HepG2 (cell line): ENCODE results near the gene ARHGAP33. TPM values are rescaled to one million over a fixed set of nuclear protein-coding genes. Genes with fewer than 3 reads are reported as not detected.

ENCODE experiments used
- ARID2 ChIP-seq: sonication (generic); formaldehyde crosslinking; IDR thresholded peaks from 2 replicates; pipeline ENCODE4 v1.8.1; 2022; ENCODE audit warnings: mild to moderate bottlenecking, missing genetic modification reagents, borderline replicate concordance
- DRAP1 ChIP-seq: IDR thresholded peaks from 2 replicates; pipeline ENCODE4 v1.6.1; 2016; ENCODE audit warnings: missing genetic modification reagents, missing compliant biosample characterization
- FOSL1 ChIP-seq: sonication (generic); formaldehyde crosslinking; IDR thresholded peaks from 2 replicates; pipeline ENCODE4 v1.9.0; 2021; ENCODE audit warnings: missing genetic modification reagents, borderline replicate concordance
- HES4 ChIP-seq: sonication (generic); formaldehyde crosslinking; IDR thresholded peaks from 2 replicates; pipeline ENCODE4 v1.9.0; 2021; ENCODE audit warnings: mild to moderate bottlenecking, missing genetic modification reagents, borderline replicate concordance
- KLF16 ChIP-seq, 2 experiments: sonication (generic) in 1 of 2; formaldehyde crosslinking in 1 of 2; IDR thresholded peaks; 2 replicates each; pipeline versions ENCODE4 v1.6.1 to v1.8.0; 2016 to 2023; ENCODE audit warnings: missing genetic modification reagents in 2 of 2, missing compliant biosample characterization in 1 of 2
- MXD4 ChIP-seq: IDR thresholded peaks from 2 replicates; pipeline ENCODE4 v1.6.1; 2016; ENCODE audit warnings: mild to moderate bottlenecking, missing biosample characterization, missing genetic modification reagents
- PHF5A ChIP-seq: IDR thresholded peaks from one replicate; pipeline ENCODE4 v1.6.1; 2018; ENCODE audit warnings: low read depth, missing genetic modification reagents; ENCODE audit not compliant: unreplicated experiment
- SCMH1 ChIP-seq: sonication (generic); formaldehyde crosslinking; IDR thresholded peaks from 2 replicates; pipeline ENCODE4 v1.9.0; 2021; ENCODE audit warnings: missing genetic modification reagents, mild to moderate bottlenecking, borderline replicate concordance
- SMARCC2 ChIP-seq: fragments of 450-650 bp; IDR thresholded peaks from 2 replicates; pipeline ENCODE4 v1.6.1; 2017; ENCODE audit warnings: antibody characterized with exemption, mild to moderate bottlenecking
- SRSF4 ChIP-seq: fragments of 200-400 bp; formaldehyde crosslinking; IDR thresholded peaks from one replicate; pipeline ENCODE4 v1.6.1; 2018; ENCODE audit warnings: mild to moderate bottlenecking, low read depth, low read length, moderate library complexity; ENCODE audit not compliant: poor library complexity, severe bottlenecking
- ZBTB33 ChIP-seq: sonication (generic); formaldehyde crosslinking; IDR thresholded peaks from 2 replicates; pipeline ENCODE4 v1.4.0; 2020; ENCODE audit warnings: missing genetic modification reagents
- ZBTB42 ChIP-seq: sonication (generic); formaldehyde crosslinking; IDR thresholded peaks from 2 replicates; pipeline ENCODE4 v1.5.0; 2020; ENCODE audit warnings: mild to moderate bottlenecking, missing genetic modification reagents
- ZIK1 ChIP-seq: sonication (generic); formaldehyde crosslinking; IDR thresholded peaks from 2 replicates; pipeline ENCODE4 v1.5.0; 2020; ENCODE audit warnings: mild to moderate bottlenecking, low read depth, missing genetic modification reagents, borderline replicate concordance
- ZMAT3 ChIP-seq: sonication (generic); formaldehyde crosslinking; conservative IDR thresholded peaks from 2 replicates; pipeline ENCODE4 v1.7.0; 2021; ENCODE audit warnings: missing genetic modification reagents
- ZNF256 ChIP-seq: sonication (generic); formaldehyde crosslinking; conservative IDR thresholded peaks from 2 replicates; pipeline ENCODE4 v1.4.0; 2020; ENCODE audit warnings: missing genetic modification reagents
- ZNF609 ChIP-seq: sonication (generic); formaldehyde crosslinking; IDR thresholded peaks from 2 replicates; pipeline ENCODE4 v1.4.0; 2020; ENCODE audit warnings: mild to moderate bottlenecking, missing genetic modification reagents, borderline replicate concordance
- ZNF749 ChIP-seq: sonication (generic); formaldehyde crosslinking; IDR thresholded peaks from 2 replicates; pipeline ENCODE4 v1.8.0; 2022; ENCODE audit warnings: mild to moderate bottlenecking, missing genetic modification reagents, moderate library complexity, borderline replicate concordance
- ZNF773 ChIP-seq: sonication (generic); formaldehyde crosslinking; IDR thresholded peaks from 2 replicates; pipeline ENCODE4 v1.4.0; 2020; ENCODE audit warnings: missing genetic modification reagents, borderline replicate concordance
- polyA plus RNA-seq, 8 experiments: library from polyadenylated mRNA; depleted of rRNA in 3 of 8; stranded (reverse) in 7 of 8; unstranded in 1 of 8; fragments of >200 nt; fragmentation: Illumina TruSeq in 4 of 8; extraction: Trizol in 4 of 8; gene quantifications; 2 replicates each; pipeline versions ENCODE4 v1.2.1 to v1.2.3, GENCODE V29; 2011 to 2016; ENCODE audit warnings: low read depth in 4 of 8, missing spikeins in 1 of 8, mixed read lengths in 1 of 8; ENCODE audit not compliant: insufficient read depth in 1 of 8
- total RNA-seq, 5 experiments: library from RNA; depleted of rRNA; stranded (reverse); fragments of >200 nt; fragmentation: Illumina TruSeq; extraction: Trizol; gene quantifications; 2 replicates each; pipeline ENCODE4 v1.2.3, GENCODE V29; 2016; ENCODE audit warnings: low read depth in 1 of 5
- TF ChIP-seq, protein P1 (sequence below): sonication (generic); formaldehyde crosslinking; IDR thresholded peaks from 2 replicates; pipeline ENCODE4 v1.8.1; 2023; ENCODE audit warnings: mild to moderate bottlenecking, missing genetic modification reagents
- TF ChIP-seq, protein P2 (sequence below): sonication (generic); formaldehyde crosslinking; IDR thresholded peaks from 2 replicates; pipeline ENCODE4 v1.4.0; 2020; ENCODE audit warnings: mild to moderate bottlenecking, low read depth, missing genetic modification reagents

The ARHGAP33 gene
- total and polyA plus RNA-seq, 2 of the 13 experiments (the other 11 are each of a cell fraction or from before 2014, with no cell fraction given), result 1.3 to 2.7 TPM

DNA sequence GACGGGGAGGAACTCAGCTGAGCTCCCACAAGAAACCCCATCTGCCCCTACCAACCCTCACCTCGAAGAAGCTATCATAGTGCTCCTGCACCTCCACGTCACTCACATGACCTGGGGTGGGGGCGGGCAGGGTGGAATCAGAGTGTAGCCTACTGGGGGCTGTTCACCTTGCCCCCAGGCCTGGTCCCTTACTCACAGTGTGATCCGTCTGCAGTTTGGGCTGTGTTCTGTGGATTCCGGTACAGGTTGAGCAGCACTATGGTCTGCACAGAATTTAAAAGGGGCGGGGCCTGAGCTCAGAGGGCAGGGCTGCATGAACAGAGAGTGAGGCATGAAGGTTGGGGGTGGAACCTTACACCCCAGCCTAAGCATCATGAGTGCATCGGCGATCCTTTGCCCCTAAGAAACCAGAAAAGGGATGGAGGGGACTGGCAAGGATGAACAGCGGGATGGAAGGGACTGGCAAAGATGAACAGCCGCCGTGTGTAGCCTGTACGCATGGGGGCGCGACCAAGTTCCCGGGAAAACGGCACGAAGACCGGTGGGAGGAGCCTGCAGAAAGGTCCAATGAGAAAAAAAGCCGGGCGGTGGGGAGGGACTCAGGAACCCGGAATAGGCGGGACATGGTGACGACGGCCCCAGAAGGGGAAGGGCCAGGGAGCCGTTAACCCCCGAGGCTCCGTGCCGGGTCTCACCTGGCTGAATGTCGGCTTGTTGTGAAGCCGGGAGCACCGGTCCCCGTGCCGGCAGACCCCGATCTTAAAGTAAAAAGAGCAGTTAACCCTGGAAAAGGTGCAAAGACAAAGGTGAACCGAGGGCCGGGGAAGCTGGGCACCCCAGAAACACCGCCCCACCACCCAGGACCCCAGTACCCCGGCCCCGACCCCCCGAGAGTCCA is 30.7 kb upstream of the ARHGAP33 start (continued):
- TF ChIP-seq ZNF609 (CRISPR knock-in tag) (no peak), ZNF773 (CRISPR knock-in tag) (no peak), ZNF749 (CRISPR knock-in tag) (no peak), HES4 (CRISPR knock-in tag) (no peak), SRSF4 (no peak), ZIK1 (no peak), ZBTB33 (CRISPR knock-in tag) (no peak), DRAP1 (CRISPR knock-in tag) (no peak), FOSL1 (CRISPR knock-in tag) (no peak), PHF5A (CRISPR knock-in tag) (no peak), KLF16 (CRISPR knock-in tag; IDR thresholded peaks at IDR 0.05) (no peak; a peak in 1 of 4 replicates), SMARCC2 (no peak), ZBTB42 (CRISPR knock-in tag) (no peak), ZNF256 (CRISPR knock-in tag) (no peak), MXD4 (CRISPR knock-in tag) (peak; percentile 46; the same call in 1 of the 2 replicates), SCMH1 (CRISPR knock-in tag) (no peak), ARID2 (no peak), ZMAT3 (no peak)
- TF ChIP-seq, protein P1, sequence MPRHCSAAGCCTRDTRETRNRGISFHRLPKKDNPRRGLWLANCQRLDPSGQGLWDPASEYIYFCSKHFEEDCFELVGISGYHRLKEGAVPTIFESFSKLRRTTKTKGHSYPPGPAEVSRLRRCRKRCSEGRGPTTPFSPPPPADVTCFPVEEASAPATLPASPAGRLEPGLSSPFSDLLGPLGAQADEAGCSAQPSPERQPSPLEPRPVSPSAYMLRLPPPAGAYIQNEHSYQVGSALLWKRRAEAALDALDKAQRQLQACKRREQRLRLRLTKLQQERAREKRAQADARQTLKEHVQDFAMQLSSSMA (CRISPR knock-in tag), result no peak
- TF ChIP-seq, protein P2, sequence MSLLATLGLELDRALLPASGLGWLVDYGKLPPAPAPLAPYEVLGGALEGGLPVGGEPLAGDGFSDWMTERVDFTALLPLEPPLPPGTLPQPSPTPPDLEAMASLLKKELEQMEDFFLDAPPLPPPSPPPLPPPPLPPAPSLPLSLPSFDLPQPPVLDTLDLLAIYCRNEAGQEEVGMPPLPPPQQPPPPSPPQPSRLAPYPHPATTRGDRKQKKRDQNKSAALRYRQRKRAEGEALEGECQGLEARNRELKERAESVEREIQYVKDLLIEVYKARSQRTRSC (CRISPR knock-in tag), result no peak
